NCI-H460 (cell line): Measurements from ENCODE around the gene LOC128125822.
"Not testable (repeated sequence)": the region's sequence is repeated elsewhere in the genome, so short reads cannot be mapped to it uniquely, and the experiment has no call there.

Experiments
- DNase-seq: peaks from one replicate; pipeline ENCODE4 v3.0.0-alpha.2; 2016; ENCODE audit warnings: low read depth; ENCODE audit errors: extremely low read depth

LOC128125822 gene

DNA sequence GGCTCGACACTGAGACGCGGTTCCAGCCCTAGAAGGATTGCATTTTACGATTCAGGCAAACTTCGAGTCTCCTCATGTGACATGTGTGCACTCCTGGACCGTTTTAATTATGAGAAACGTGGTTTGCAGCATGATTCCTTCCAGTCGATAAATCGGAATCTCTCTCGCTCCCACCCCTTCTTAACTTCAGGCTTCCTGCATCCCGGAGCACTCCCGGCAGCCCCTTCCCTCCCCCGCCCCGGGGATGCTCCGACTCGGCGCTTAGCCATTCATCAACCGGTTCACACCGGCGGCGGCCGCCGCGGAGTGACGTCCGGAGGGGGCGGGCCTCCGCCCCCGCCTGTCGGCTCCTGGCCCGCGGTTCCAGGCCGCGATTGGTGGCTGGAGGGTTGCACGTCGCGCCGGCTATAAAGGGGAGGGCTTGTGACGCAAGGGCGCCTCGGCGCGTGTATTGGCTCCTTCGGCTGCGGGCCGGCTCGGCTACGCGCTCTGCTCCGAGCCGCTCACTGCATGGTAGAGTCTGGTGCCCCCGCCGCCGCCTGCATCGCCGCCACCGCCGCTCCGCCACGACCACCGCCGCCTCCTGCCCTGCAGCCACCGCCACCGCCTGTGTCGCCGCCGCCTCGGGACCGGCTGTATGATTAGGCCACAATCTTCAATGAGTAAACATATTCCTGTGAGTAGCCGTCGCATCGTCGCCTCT, at the start of gene LOC128125822, which contains the start of gene PTP4A1:
TSS of gene LOC128125822 (plus strand) at position 437 of the 703 bp plus-strand sequence.
TSS of gene PTP4A1 (plus strand) at position 437 of the 703 bp plus-strand sequence. CDS start 4,401 bp downstream, outside the sequence.
- peak; percentile 94 for DNase-seq

DNA sequence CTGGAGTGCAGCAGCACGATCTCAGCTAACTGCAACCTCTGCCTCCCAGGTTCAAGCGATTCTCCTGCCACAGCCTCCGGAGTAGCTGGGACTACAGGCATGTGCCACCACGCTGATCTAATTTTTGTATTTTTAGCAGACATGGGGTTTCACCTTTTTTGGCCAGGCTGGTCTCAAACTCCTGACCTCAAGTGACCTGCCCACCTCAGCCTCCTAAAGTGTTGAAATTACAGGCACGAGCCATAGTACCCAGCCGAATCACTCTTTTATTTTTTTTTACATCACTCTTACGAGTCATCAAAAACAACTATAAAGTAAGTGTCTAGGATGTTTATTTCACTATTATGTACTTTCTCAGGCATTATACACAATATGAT, 49.4 kb upstream of the LOC128125822 start:
- DNase-seq = not testable (repeated sequence)

DNA sequence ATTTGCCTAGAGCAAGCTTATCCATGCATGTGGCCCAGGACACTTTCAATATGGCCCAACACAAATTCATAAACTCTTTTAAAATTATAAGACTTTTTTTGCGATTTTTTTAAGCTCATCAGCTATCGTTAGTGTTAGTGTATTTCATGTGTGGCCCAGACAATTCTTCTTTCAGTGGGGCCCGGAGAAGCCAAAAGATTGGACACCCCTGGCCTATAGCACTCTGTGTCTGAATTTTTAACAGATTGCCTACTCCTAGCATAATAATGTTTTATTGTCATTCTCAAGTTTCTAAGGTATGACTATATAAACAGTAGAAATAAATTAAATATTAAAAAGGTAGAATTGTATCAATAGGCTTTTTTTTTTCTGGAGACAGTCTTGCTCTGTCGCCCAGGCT, 48.6 kb upstream of the LOC128125822 start:
- DNase-seq = no peak

DNA sequence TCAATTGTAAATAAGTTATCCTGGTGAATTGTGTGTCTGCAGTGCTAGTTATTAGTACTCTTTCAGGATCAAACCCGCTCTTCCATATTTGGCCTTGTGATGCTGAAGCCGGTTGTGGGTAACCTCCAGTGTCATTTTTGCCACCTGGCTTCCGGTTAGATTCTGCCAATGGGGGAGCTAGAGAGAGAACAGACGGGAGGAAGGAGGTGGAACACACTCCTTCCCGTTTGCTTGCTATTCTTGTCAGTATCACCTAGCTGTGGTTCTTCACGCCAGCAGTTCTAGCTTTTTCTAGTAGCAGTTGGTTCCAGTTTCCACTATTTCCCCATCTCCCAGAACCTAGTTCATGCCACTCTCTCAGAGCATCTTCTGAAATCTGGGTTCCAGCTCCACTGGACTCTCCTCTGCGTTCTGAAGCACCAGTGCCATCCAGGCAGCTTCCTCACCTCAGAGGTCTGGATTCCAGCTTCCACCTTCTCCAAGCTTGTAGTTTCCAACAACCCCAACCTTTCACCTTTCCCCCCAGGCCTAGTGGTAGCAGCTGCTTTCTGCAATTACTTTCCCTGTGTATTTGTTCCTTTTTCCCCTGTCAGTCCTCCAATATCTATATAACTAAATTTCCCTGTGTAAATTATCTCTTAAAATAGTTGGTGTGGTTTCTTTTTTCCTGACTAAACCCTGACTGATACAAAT, 46.9 kb upstream of the LOC128125822 start:
- no peak for DNase-seq

DNA sequence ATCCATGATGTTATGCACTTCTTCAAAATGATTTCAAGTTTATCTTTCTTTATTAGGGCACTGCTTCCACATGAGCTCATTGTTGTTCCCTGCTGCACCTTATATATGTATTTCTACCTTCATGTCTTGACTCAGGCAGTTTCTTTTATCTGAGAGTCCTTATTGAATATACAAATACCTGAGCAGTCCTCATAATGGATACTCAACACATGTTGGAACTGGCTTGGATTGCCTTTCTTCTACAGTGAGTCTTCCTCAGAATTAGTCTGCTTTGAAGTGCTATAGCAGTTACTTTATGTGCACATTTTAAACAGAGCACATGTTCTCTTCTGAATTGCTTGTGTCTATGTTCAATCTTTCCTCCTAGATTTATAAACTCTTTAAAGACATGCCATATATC, 45.3 kb upstream of the LOC128125822 start:
- DNase-seq = no peak

DNA sequence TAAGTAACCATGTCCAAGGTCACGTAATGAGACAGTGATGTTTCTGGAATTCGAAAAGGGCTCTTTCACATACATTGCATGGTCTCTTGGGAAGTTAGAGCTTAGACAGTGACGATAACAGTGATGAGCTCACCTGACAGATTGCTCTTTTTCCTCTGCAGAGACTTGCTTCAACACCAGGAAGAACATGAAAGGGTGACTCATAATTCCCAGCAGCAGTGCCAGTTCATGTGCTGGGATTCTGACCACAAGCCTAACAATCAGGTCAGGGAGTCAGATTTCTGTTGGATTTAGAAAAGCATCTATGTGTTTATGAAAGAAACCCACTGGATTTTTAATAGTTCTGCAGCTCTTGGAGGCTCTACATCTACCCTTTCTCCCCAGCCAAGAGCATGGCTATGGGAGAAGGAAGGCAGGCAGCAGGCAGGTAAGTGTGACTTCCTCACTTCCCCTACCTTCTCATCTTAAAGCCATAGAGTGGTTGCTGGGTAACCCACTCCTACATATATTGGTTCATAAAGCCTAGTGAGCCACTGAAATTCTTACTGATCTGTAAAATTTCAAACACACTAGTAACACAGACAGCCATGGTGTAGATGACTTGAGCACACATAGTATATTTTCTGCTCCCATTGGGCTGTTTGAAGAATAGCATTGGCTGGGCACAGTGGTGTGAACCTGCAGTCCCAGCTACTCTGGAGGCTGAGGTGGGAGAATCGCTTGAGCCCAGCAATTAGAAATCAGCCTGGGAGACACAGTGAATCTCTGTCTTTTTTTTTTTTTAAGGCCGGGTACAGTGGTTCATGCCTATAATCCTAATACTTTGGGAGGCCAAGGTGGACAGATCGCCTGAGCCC, 44.4 kb upstream of the LOC128125822 start:
- peak; percentile 92 for DNase-seq

DNA sequence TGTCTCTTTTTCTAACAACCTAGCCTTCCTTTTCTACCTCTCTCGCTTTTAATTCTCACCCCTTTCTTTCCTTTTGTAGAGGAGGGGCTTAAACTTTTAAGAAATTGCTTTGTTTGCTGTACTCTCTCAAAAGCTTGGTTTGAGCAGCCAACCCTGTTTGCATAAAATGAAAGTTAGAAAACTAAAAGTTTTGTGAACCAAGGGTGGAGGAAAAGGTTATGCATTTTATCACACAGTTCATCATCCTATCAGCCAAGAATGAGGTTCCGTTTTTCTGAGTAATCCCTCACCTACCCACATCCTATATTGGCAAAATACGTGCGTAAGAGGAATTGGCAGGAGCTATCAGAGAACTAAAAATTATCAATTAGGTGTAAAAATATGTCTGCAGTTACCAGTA, 42.8 kb upstream of the LOC128125822 start:
- peak; percentile 53 for DNase-seq

DNA sequence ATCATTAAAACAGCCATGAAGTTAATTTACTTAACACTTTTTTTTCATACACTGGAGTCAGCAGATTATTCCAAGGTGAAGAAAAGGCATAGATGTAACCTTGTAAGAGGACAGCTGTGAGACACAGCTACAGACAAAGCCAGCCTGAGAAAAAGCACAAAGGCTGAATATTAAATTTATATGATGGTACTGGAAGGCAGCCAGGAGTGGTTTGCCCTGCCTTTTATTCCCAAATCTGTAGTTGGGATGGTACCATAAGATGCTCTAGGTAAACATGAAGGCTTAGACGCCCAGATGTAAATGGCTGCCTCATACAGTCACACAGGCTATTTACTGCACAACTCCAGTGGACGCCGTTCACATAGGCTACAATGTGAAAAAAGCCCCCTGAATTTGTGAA, 42.1 kb upstream of the LOC128125822 start:
- no peak for DNase-seq

DNA sequence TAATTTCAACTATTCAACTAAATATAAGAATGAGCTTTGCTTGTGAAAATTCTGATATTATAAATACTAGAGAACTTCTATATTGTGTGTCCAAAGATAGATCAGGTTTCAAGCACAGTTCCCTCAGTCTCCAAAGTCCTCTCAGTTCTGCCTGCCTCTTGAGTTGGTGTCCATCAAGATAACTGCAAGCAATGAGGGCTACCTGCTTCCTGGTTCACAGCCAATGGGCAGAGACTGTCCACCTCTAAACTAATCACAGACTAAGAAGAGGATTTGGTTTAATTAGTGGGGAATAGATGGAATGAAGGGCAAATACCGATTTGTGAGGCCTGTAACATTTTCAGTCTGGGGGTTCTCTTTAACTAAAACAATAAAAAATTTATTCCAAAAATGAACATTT, 41.3 kb upstream of the LOC128125822 start:
- no peak for DNase-seq

DNA sequence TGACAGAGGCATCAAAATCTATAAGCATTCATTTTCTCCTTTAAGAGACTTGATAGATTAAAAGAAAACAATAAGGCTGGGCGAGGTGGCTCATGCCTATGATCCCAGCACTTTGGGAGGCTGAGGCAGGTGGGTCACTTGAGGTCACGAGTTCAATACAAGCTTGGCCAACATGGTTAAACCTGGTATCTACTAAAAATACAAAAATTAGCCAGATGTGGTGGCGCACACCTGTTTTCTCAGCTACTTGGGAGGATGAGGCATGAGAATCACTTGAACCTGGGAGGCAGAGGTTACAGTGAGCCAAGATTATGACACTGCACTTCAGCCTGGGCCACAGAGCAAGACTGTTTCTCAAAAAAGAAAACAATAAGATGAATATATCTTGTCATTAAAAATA, 39.3 kb upstream of the LOC128125822 start:
- no peak for DNase-seq

DNA sequence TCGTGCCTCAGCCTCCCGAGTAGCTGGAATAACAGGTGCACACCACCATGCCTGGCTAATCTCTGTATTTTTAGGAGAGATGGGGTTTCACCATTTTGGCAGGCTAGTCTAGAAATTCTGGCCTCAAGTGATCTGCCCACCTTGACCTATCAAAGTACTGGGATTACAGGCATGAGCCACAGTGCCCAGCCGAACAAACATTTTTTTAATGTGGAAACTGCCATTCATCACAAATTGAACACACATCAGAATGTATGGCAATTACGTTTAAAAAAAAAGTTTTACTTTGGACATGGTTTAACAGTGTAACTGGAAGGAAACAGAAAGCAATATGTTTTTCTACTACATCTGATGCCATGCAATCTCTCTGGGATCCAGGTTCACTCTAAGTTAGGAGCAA, 38.3 kb upstream of the LOC128125822 start:
- no peak for DNase-seq

DNA sequence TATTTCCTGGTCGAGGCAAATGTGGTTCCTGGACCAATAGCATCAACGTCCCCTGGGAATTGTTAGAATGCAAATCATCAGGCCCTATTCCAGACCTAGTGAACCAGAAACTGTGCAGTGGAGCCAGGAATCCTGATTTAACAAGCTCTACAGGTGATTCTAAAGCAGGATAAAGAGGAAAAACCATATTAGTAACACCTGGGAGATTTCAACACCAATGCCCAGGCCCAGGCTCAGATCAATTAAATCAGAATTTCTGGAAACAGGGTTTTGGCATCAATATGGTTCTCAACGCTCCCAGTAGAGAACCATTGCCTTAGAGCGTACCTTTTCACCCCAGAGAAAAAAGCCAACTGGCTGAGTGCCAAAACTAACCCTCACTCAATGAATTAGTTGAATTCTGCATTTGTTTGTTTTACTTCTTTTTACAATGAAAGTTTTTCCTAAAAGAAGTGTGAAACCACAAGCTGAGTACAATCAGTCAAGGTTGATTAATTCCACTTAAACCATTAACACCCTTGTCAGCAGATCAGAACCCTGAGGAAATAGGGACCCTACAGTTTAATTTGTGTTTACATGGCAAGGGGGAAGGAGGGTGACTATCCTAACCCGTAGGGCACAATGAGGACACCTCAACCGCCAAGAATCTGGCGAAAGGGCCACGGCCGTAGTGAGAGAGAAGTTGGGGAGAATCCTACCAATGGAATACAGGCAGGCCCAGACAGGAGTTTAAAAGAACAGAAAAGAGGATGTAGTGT, 34.9 kb upstream of the LOC128125822 start:
- DNase-seq = no peak

DNA sequence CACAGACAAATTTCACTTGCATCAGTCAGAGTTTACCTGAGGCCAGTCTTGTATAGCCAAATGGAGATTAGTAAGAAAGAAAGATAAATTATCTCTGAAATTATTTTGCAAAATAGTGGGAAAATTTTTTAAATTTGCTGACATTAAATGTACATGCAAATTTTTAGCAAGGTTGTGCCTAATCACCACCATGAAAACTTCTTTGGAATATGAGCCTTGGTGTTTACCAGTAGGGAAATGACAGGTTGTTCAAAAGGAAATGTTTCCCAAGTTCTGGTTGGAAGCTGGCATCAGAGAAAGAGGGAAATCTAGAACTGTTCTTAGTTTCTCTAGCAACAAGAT, 34.4 kb upstream of the LOC128125822 start:
- DNase-seq = no peak

DNA sequence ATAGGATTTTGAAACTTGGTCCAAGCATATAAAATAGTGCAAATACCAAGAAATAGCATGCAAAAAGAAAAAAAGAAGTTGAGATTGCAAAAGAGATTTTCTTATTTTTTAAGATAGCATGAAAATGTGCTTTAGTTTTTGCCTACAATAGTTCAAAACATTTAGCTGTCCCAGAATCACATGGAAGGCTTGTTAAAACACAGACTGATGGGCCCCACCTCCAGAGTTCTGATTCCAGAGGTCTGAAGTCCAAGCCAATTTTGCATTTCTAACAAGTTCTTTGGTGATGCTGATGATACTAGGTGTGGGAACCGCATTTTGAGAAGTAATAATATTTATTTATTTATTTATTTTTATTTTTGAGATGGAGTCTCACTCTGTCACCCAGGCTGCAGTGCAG, 33.7 kb upstream of the LOC128125822 start:
- no peak for DNase-seq

DNA sequence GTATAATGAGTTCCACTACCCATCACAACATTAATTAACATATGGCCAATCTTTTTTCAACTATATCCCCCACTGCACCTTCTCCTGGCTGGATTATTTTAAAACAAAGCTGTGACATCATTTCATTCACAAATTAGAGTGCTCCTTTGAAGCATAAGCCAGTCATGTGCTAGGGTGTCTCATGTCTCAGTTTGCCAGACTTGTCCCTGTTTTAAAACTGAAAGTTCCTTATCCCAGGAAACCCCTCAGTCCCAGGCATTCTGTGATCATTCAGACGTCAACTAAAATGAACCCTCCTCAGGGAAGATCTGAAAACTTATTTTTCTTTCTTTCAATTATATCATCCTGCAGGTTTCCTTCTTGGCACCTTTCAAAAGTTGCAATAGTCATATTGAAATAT, 29.3 kb upstream of the LOC128125822 start:
- DNase-seq = no peak

DNA sequence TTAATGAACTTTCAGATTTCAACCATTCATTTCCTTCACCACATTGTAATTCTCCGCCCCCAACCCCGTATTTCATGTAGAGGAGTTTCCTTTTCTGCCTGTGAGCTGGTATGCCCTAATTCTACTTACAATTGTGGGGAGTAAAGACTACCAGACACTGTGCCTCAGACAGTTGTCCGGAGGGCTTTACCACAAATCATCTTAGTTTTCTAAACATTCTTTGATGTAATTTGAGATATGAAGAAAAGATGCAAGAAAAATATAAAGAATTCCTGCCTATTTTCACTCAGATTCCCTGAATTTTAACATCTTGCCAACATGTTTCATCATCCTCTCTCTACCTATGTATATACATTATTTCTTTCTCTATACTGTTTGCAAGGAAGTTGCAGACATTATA, 28.3 kb upstream of the LOC128125822 start:
- DNase-seq = no peak

DNA sequence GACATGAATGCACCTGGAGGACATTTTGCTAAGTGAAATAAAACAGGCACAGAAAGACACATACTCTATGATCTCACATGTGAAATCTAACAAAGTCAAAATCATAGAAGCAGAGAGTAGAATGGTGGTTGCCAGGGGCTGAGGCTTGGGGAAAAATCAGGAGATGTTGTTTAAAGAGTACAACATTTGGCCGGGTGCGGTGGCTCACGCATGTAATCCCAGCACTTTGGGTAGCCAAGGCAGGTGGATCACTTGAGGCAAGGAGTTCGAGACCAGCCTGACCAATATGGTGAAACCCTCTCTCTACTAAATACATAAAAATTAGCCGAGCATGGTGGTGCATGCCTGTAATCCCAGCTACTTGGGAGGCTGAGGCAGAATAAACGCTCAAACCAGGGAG, 26.0 kb upstream of the LOC128125822 start:
- no peak for DNase-seq

DNA sequence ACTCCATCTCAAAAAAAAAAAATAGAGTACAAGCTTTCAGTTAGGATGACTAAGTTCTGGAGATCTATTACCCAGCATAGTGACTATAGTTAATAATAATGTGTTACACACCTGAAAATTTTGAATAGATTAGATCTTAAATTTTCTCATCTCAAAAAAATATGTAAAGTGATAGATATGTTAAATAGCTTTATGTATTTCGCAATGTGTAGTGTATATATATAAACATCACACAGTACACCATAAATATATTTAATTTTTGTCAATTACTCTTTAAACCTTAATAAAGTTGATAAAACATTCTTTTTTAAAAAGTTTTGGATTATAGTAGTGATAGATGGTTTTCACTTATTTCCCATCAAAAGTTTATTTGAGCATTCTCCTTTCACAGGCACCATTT, 25.6 kb upstream of the LOC128125822 start:
- DNase-seq = no peak

DNA sequence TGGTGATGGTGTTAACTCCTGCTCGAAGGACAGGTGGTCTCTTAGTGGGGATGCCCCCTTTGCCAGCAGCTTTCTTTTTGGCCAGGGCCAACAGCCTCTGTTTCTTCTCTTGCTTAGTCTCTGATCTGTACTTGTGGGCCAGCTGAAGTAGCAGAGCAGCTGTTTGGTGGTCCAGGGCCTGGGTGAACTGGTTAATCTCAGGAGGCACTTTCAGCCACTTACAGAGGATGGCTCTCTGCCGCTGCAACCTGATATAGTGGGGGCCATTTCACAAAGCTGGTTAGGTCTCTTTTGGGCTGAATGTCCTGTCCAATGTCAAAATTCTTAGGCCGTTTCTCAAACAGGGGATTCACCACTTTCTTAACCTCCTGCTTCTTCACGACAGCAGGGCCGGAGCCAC, 23.2 kb upstream of the LOC128125822 start:
- no peak for DNase-seq

DNA sequence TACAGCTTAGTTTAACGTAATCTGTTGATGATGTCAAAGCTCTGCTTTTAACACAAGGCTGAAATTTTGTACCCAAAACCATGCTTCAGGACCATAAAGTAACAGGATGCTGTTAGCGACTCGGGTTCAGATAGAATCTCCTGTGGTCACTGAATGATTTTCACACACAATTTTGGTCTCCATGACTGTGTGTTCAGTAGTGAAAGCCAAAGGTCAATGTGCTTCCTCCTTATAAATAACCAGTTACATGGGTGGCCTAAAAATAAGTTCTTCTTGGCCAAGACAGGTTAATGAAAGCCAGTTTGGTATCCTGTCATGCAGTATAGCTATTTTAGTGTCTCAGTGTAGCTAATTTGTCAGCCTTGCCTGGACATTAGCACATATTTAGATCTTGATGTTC, 19.1 kb upstream of the LOC128125822 start:
- no peak for DNase-seq

DNA sequence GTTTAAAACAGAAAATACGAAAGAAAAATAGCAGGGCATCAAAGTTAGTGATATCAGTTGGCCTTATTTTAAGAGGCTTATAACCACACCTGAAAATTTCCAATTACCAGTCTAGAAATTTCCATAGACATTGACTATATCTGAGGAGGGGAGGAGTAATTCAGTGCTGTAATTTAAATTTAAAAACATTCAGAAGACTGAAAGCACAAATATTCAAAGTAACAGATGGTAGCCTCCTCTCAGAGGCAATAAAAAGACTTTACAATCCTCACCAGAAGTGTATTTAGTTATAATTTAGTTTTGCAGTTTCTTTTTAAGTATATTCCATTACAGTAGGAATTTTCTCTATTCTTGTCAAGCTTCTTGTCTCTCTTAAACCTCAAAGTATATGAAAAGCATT, 18.4 kb upstream of the LOC128125822 start:
- no peak for DNase-seq
